Astrocyte of the cerebellum (primary cell): Measurements from ENCODE around the gene FZD7.

Experiments used
- DNase-seq: peaks from one replicate; pipeline ENCODE4 v3.0.0-alpha.2; 2011; ENCODE audit warnings: low read depth
- H3K4me3 ChIP-seq: 2 replicates; pipeline ENCODE4 v1.5.1; 2011; ENCODE audit warnings: mild to moderate bottlenecking, low read depth, low read length, moderate library complexity
- CTCF ChIP-seq: IDR thresholded peaks from 2 replicates; pipeline ENCODE4 v1.5.1; 2012; ENCODE audit warnings: low read length, low read depth, moderate library complexity, mild to moderate bottlenecking; ENCODE audit errors: missing control alignments
- in situ Hi-C: cut with HindIII; loops from 2 replicates; pipeline ENCODE4 v1.10.0; 2017; ENCODE audit warnings: low sequenced_read_pairs

The FZD7 gene

GRCh38 chr2:202033317-202034248 lies at the start of gene FZD7:
Gene FZD7 (plus strand): TSS chr2:202033855. CDS start chr2:202034648, 793 bp downstream.
- DNase-seq = peak; percentile 84
- in situ Hi-C loops = no loop called here
- peak within 1 kb of the TSS; percentile 72 for H3K4me3 ChIP-seq
- TF ChIP-seq CTCF = peak; percentile 29

GRCh38 chr2:201984333-201984732 lies 49.3 kb upstream of the FZD7 start:
- no peak overlapping the region for H3K4me3 ChIP-seq
- in situ Hi-C loops = no loop called here
- no peak for TF ChIP-seq CTCF
- no peak for DNase-seq

GRCh38 chr2:201984800-201985525 lies 48.7 kb upstream of the FZD7 start:
- in situ Hi-C loops = no loop called here
- peak; percentile 4 for TF ChIP-seq CTCF
- DNase-seq = no peak
- no peak overlapping the region for H3K4me3 ChIP-seq

- no peak overlapping the region for H3K4me3 ChIP-seq
Observed at GRCh38 chr2:201985728-201986462, 47.8 kb upstream of the FZD7 start.

GRCh38 chr2:201986463-201986735 lies 47.3 kb upstream of the FZD7 start:
- in situ Hi-C loops = no loop called here
- DNase-seq = no peak
- no peak for TF ChIP-seq CTCF
- no peak overlapping the region for H3K4me3 ChIP-seq

More at GRCh38 chr2:201985728-201986462, 47.8 kb upstream of the FZD7 start:
- no peak for TF ChIP-seq CTCF
- no peak for DNase-seq
- in situ Hi-C loops = no loop called here

GRCh38 chr2:201987426-201987825 lies 46.2 kb upstream of the FZD7 start:
- in situ Hi-C loops = no loop called here
- peak; percentile 53 for DNase-seq
- TF ChIP-seq CTCF = no peak
- H3K4me3 ChIP-seq = no peak overlapping the region
